Ishikawa (cell line): ENCODE measurements around the gene GPR25.
A peak's percentile ranks its signal among the peaks of the same experiment; 100 is the strongest.

Experiments
- CEBPB ChIP-seq: IDR thresholded peaks from 2 replicates; pipeline ENCODE4 v1.6.1; 2012
- CREB1 ChIP-seq: IDR thresholded peaks from 2 replicates; pipeline ENCODE4 v1.6.1; 2012; ENCODE audit warnings: low read depth
- EGR1 ChIP-seq: IDR thresholded peaks from 2 replicates; pipeline ENCODE4 v1.6.1; 2012
- EP300 ChIP-seq: IDR thresholded peaks from 2 replicates; pipeline ENCODE4 v1.6.1; 2012; ENCODE audit warnings: borderline replicate concordance
- FOXM1 ChIP-seq: IDR thresholded peaks from 2 replicates; pipeline ENCODE4 v1.6.1; 2012; ENCODE audit warnings: low read depth, borderline replicate concordance
- NFIC ChIP-seq: IDR thresholded peaks from 2 replicates; pipeline ENCODE4 v1.6.1; 2012
- RAD21 ChIP-seq: IDR thresholded peaks from 2 replicates; pipeline ENCODE4 v1.6.1; 2012; ENCODE audit warnings: low read depth
- TAF1 ChIP-seq: IDR thresholded peaks from 2 replicates; pipeline ENCODE4 v1.6.1; 2012; ENCODE audit warnings: low read depth, mild to moderate bottlenecking
- TCF12 ChIP-seq: IDR thresholded peaks from 2 replicates; pipeline ENCODE4 v1.6.1; 2012; ENCODE audit warnings: low read depth
- TEAD4 ChIP-seq: IDR thresholded peaks from 2 replicates; pipeline ENCODE4 v1.6.1; 2012
- USF1 ChIP-seq: IDR thresholded peaks from 2 replicates; pipeline ENCODE4 v1.6.1; 2012
- YY1 ChIP-seq: IDR thresholded peaks from 2 replicates; pipeline ENCODE4 v1.6.1; 2012; ENCODE audit warnings: low read depth
- ZBTB7A ChIP-seq: IDR thresholded peaks from 2 replicates; pipeline ENCODE4 v1.6.1; 2012; ENCODE audit warnings: low read depth
- TF ChIP-seq, protein P1 (sequence below): IDR thresholded peaks from 2 replicates; pipeline ENCODE4 v1.6.1; 2012; ENCODE audit warnings: low read depth, mild to moderate bottlenecking
- TF ChIP-seq, protein P2 (sequence below): IDR thresholded peaks from 2 replicates; pipeline ENCODE4 v1.6.1; 2012

GPR25 gene

GRCh38 chr1:200901796-200902444 is 29.1 kb downstream of the GPR25 start:
- peak; percentile 50 for TF ChIP-seq NFIC
- no peak for TF ChIP-seq USF1
- no peak for TF ChIP-seq TCF12
- TF ChIP-seq, protein P1, sequence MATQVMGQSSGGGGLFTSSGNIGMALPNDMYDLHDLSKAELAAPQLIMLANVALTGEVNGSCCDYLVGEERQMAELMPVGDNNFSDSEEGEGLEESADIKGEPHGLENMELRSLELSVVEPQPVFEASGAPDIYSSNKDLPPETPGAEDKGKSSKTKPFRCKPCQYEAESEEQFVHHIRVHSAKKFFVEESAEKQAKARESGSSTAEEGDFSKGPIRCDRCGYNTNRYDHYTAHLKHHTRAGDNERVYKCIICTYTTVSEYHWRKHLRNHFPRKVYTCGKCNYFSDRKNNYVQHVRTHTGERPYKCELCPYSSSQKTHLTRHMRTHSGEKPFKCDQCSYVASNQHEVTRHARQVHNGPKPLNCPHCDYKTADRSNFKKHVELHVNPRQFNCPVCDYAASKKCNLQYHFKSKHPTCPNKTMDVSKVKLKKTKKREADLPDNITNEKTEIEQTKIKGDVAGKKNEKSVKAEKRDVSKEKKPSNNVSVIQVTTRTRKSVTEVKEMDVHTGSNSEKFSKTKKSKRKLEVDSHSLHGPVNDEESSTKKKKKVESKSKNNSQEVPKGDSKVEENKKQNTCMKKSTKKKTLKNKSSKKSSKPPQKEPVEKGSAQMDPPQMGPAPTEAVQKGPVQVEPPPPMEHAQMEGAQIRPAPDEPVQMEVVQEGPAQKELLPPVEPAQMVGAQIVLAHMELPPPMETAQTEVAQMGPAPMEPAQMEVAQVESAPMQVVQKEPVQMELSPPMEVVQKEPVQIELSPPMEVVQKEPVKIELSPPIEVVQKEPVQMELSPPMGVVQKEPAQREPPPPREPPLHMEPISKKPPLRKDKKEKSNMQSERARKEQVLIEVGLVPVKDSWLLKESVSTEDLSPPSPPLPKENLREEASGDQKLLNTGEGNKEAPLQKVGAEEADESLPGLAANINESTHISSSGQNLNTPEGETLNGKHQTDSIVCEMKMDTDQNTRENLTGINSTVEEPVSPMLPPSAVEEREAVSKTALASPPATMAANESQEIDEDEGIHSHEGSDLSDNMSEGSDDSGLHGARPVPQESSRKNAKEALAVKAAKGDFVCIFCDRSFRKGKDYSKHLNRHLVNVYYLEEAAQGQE = no peak

GRCh38 chr1:200903793-200904192 is 31.0 kb downstream of the GPR25 start:
- TF ChIP-seq EGR1 = no peak
- TF ChIP-seq, protein P1 = no peak
- no peak for TF ChIP-seq NFIC
- no peak for TF ChIP-seq TEAD4
- no peak for TF ChIP-seq RAD21
- TF ChIP-seq TAF1 = no peak
- TF ChIP-seq ZBTB7A = no peak
- TF ChIP-seq TCF12 = no peak
- TF ChIP-seq CREB1 = no peak
- no peak for TF ChIP-seq CEBPB
- TF ChIP-seq USF1 = no peak
- TF ChIP-seq, protein P2, sequence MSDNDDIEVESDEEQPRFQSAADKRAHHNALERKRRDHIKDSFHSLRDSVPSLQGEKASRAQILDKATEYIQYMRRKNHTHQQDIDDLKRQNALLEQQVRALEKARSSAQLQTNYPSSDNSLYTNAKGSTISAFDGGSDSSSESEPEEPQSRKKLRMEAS = no peak
- TF ChIP-seq YY1 = no peak
- TF ChIP-seq FOXM1 = no peak
- no peak for TF ChIP-seq EP300

DNA sequence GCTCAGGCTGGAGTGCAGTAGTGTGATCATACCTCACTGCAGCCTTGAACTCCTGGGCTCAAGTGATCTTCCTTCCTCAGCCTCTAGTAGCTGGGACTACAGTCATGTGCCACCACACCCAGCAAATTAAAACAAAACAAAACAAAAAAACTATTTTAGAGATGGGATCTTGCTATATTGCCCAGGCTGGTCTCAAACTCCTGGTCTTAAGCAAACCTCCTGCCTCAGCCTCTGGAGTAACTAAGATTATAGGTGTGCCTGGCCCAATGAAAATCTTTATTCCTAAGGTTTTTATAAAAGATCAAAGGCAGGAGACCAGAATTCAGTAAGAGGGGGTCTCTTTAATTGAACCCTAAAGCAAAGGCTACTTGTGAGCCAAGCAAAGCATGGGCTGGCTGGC is 32.0 kb downstream of the GPR25 start:
- TF ChIP-seq ZBTB7A = no peak
- no peak for TF ChIP-seq TCF12
- no peak for TF ChIP-seq RAD21
- no peak for TF ChIP-seq TEAD4
- TF ChIP-seq EP300 = no peak
- no peak for TF ChIP-seq CREB1

DNA sequence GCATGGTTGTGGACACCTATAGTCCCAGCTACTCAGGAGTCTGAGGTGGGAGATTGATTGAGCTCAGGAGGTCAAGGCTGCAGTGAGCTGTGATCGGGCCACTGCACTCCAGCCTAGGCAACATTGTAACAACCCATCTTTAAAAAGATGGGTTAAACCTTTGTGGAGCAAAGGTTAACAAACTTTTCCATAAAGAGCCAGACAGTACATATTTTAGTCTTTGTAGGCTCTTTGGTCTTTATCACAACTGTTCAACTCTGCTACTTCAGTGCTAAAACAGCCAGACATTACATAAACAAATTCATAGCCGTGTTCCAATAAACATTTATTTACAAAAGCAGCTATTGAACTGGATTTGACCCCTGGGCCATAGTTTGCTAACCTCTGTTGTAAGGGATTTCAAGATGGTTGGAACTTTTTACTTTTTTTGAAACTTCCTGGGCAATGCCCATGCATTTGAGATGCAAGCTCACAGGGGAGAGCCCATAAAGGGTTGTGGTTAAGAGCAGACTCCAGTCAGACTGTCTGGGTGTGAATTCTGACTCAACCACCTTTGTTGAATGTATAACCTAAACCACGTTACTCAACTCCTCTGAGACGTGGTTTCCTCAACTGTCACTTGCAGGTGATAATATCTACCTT is 32.8 kb downstream of the GPR25 start:
- TF ChIP-seq, protein P1 = no peak
- TF ChIP-seq TCF12 = no peak
- no peak for TF ChIP-seq NFIC
- TF ChIP-seq FOXM1 = no peak
- TF ChIP-seq USF1 = no peak
- no peak for TF ChIP-seq CEBPB
- no peak for TF ChIP-seq EP300
- TF ChIP-seq TAF1 = no peak
- no peak for TF ChIP-seq CREB1
- TF ChIP-seq ZBTB7A = no peak
- TF ChIP-seq RAD21 = no peak
